MM.1S (cell line): ENCODE data around the gene TMEM248.
"Not testable (repeated sequence)": the region's sequence is repeated elsewhere in the genome, so short reads cannot be mapped to it uniquely, and the experiment has no call there.

ENCODE experiments used
- EZH2 ChIP-seq: fragments of 300-600 bp; sonication (generic); optimal IDR thresholded peaks from 2 replicates; pipeline ENCODE3; 2017; ENCODE audit warnings: low read depth, mild to moderate bottlenecking, antibody characterized with exemption, low read length, mixed read lengths
- EZH2phosphoT487 ChIP-seq: fragments of 300-600 bp; sonication (generic); IDR thresholded peaks from 2 replicates; pipeline ENCODE4 v1.6.1; 2018; ENCODE audit warnings: antibody characterized with exemption, low read length
- TF ChIP-seq, protein P1 (sequence below): fragments of 300-600 bp; sonication (generic); IDR thresholded peaks from 2 replicates; pipeline ENCODE4 v1.5.1; 2016; ENCODE audit warnings: antibody characterized with exemption, low read length, mixed read lengths

DNA sequence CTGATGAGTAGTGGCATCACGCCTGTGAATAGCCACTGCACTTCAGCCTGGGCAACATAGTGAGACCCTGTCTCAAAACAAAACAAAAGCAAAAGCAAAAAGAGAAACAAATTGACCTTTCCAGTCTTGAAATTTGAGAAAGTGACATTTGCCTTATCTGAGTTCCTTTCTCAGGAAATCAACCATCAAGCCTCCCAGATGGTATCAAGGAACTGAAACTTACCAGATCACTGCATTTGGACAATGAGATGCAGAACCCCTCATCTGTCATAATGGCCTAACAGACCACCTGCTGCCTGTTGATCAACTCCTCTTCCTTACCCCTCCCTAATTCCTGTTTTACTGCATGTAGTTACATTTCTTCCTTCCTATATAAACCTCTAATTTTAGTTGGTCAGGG is 59.3 kb downstream of the TMEM248 start:
- TF ChIP-seq, protein P1, sequence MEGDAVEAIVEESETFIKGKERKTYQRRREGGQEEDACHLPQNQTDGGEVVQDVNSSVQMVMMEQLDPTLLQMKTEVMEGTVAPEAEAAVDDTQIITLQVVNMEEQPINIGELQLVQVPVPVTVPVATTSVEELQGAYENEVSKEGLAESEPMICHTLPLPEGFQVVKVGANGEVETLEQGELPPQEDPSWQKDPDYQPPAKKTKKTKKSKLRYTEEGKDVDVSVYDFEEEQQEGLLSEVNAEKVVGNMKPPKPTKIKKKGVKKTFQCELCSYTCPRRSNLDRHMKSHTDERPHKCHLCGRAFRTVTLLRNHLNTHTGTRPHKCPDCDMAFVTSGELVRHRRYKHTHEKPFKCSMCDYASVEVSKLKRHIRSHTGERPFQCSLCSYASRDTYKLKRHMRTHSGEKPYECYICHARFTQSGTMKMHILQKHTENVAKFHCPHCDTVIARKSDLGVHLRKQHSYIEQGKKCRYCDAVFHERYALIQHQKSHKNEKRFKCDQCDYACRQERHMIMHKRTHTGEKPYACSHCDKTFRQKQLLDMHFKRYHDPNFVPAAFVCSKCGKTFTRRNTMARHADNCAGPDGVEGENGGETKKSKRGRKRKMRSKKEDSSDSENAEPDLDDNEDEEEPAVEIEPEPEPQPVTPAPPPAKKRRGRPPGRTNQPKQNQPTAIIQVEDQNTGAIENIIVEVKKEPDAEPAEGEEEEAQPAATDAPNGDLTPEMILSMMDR: not testable (repeated sequence)
- TF ChIP-seq EZH2phosphoT487, EZH2: not testable (repeated sequence)
